Astrocyte (in vitro differentiated cells and primary cell): Measurements from ENCODE around the gene RANBP6. TPM values are rescaled to one million over a fixed set of nuclear protein-coding genes. Genes with fewer than 3 reads are reported as not detected.

Experiments used
- DNase-seq: peaks from one replicate; pipeline ENCODE4 v3.0.0-alpha.2; 2010; ENCODE audit warnings: low read depth
- FAIRE-seq: peaks from 2 replicates; lab custom pipeline; 2011; peaks lifted over from hg19 to GRCh38; lab: Jason Lieb, UNC
- H2AFZ ChIP-seq: 2 replicates; pipeline ENCODE4 v1.6.0; 2012; ENCODE audit warnings: low read depth, low read length, inconsistent platforms
- H3K27ac ChIP-seq: 2 replicates; pipeline ENCODE4 v1.5.1; 2011; ENCODE audit warnings: low read depth, low read length, inconsistent platforms
- H3K27me3 ChIP-seq: 2 replicates; pipeline ENCODE4 v1.6.0; 2011; ENCODE audit warnings: low read length, inconsistent platforms; ENCODE audit not compliant: insufficient read depth
- H3K36me3 ChIP-seq: 2 replicates; pipeline ENCODE4 v1.5.1; 2011; ENCODE audit warnings: low read length, inconsistent platforms; ENCODE audit not compliant: insufficient read depth
- H3K4me1 ChIP-seq: 2 replicates; pipeline ENCODE4 v1.5.1; 2011; ENCODE audit warnings: low read length, inconsistent platforms; ENCODE audit not compliant: insufficient read depth
- H3K4me2 ChIP-seq: 2 replicates; pipeline ENCODE4 v1.6.0; 2012; ENCODE audit warnings: low read length, inconsistent platforms
- H3K4me3 ChIP-seq: 2 replicates; pipeline ENCODE4 v1.5.1; 2011; ENCODE audit warnings: low read depth, mild to moderate bottlenecking, low read length, inconsistent platforms; ENCODE audit not compliant: insufficient read depth
- H3K79me2 ChIP-seq: 2 replicates; pipeline ENCODE4 v1.6.0; 2012; ENCODE audit warnings: mild to moderate bottlenecking, low read length, inconsistent platforms; ENCODE audit not compliant: insufficient read depth
- H3K9ac ChIP-seq: 2 replicates; pipeline ENCODE4 v1.6.0; 2012; ENCODE audit warnings: mild to moderate bottlenecking, low read length, inconsistent platforms
- H3K9me3 ChIP-seq: 2 replicates; pipeline ENCODE4 v1.5.1; 2012; ENCODE audit warnings: low read depth, mild to moderate bottlenecking, low read length, inconsistent platforms; ENCODE audit not compliant: insufficient read depth
- H4K20me1 ChIP-seq: 2 replicates; pipeline ENCODE4 v1.6.0; 2012; ENCODE audit warnings: low read length, inconsistent platforms; ENCODE audit not compliant: insufficient read depth
- H3K27ac Mint-ChIP-seq: one replicate; pipeline ENCODE4 v1.8.0; 2021; ENCODE audit warnings: mild to moderate bottlenecking, mixed read lengths; ENCODE audit not compliant: unreplicated experiment
- H3K27me3 Mint-ChIP-seq: one replicate; pipeline ENCODE4 v1.8.0; 2021; ENCODE audit warnings: low read depth, mixed read lengths; ENCODE audit not compliant: unreplicated experiment
- H3K36me3 Mint-ChIP-seq: one replicate; pipeline ENCODE4 v1.8.0; 2021; ENCODE audit warnings: low read depth, mixed read lengths; ENCODE audit not compliant: unreplicated experiment
- H3K4me1 Mint-ChIP-seq: one replicate; pipeline ENCODE4 v1.8.0; 2021; ENCODE audit warnings: low read depth, mixed read lengths; ENCODE audit not compliant: unreplicated experiment
- H3K4me3 Mint-ChIP-seq: one replicate; pipeline ENCODE4 v1.8.0; 2021; ENCODE audit warnings: mild to moderate bottlenecking, moderate library complexity, mixed read lengths; ENCODE audit not compliant: unreplicated experiment
- H3K9me3 Mint-ChIP-seq: one replicate; pipeline ENCODE4 v1.8.0; 2021; ENCODE audit warnings: mild to moderate bottlenecking, mixed read lengths; ENCODE audit not compliant: unreplicated experiment
- CTCF ChIP-seq: IDR thresholded peaks from 2 replicates; pipeline ENCODE4 v1.5.1; 2011; ENCODE audit warnings: low read depth, mild to moderate bottlenecking, inconsistent platforms, low read length, moderate library complexity; ENCODE audit not compliant: insufficient read depth
- EZH2 ChIP-seq: IDR thresholded peaks from 2 replicates; pipeline ENCODE4 v1.6.1; 2012; ENCODE audit warnings: mild to moderate bottlenecking, low read length, inconsistent platforms; ENCODE audit not compliant: insufficient read depth
- total RNA-seq: library from RNA; stranded (reverse); gene quantifications from 2 replicates; pipeline ENCODE4 v1.2.1, GENCODE V29; 2021

Gene RANBP6
- total RNA-seq, 1 donor from 2014 or later, result 29.5 TPM

GRCh38 chr9:6047020-6047419 is 31.6 kb upstream of the RANBP6 start:
- Histone ChIP-seq H3K79me2 (no peaks in the 10 kb centered on the region), H3K9ac (no peak overlapping the region), H2AFZ (no peak overlapping the region), H3K4me3 (no peak overlapping the region), H3K27me3 (no peaks in the 10 kb centered on the region), H3K36me3 (no peaks in the 10 kb centered on the region), H3K4me2 (no peak overlapping the region), H4K20me1 (no peaks in the 10 kb centered on the region), H3K9me3 (no peaks in the 10 kb centered on the region), H3K27ac (no peak overlapping the region), H3K4me1 (no peaks in the 10 kb centered on the region)
- peaks cover 4% of the 10 kb centered on the region for H3K9me3 Mint-ChIP-seq
- TF ChIP-seq EZH2, result no peak
- no peak for TF ChIP-seq CTCF
- DNase-seq, result no peak
- FAIRE-seq, result no peak
- H3K4me3 Mint-ChIP-seq, result no peak overlapping the region
- H3K27ac Mint-ChIP-seq, result no peak overlapping the region
- no peaks in the 10 kb centered on the region for H3K36me3 Mint-ChIP-seq
- H3K27me3 Mint-ChIP-seq, result peaks cover 4% of the 10 kb centered on the region
- H3K4me1 Mint-ChIP-seq, result no peaks in the 10 kb centered on the region

- TF ChIP-seq CTCF (no peak), EZH2 (no peak)
- Histone ChIP-seq H3K36me3 (no peaks in the 10 kb centered on the region), H3K27me3 (no peaks in the 10 kb centered on the region), H3K4me2 (no peak overlapping the region), H3K9me3 (no peaks in the 10 kb centered on the region), H3K9ac (no peak overlapping the region), H3K4me1 (no peaks in the 10 kb centered on the region), H3K4me3 (no peak overlapping the region), H3K79me2 (no peaks in the 10 kb centered on the region), H3K27ac (no peak overlapping the region), H4K20me1 (no peaks in the 10 kb centered on the region), H2AFZ (no peak overlapping the region)
- FAIRE-seq, result no peak
- peaks cover 4% of the 10 kb centered on the region for H3K27me3 Mint-ChIP-seq
- H3K4me3 Mint-ChIP-seq, result no peak overlapping the region
- H3K27ac Mint-ChIP-seq, result no peak overlapping the region
- no peaks in the 10 kb centered on the region for H3K4me1 Mint-ChIP-seq
- H3K9me3 Mint-ChIP-seq, result peaks cover 4% of the 10 kb centered on the region
- no peaks in the 10 kb centered on the region for H3K36me3 Mint-ChIP-seq
- DNase-seq, result no peak
Observed at GRCh38 chr9:6045364-6045763, 29.9 kb upstream of the RANBP6 start.

- Histone ChIP-seq H2AFZ (no peak overlapping the region), H3K79me2 (no peaks in the 10 kb centered on the region), H3K9me3 (no peaks in the 10 kb centered on the region), H3K36me3 (no peaks in the 10 kb centered on the region), H3K27ac (no peak overlapping the region), H3K4me2 (no peak overlapping the region), H4K20me1 (no peaks in the 10 kb centered on the region), H3K9ac (no peak overlapping the region), H3K27me3 (no peaks in the 10 kb centered on the region), H3K4me3 (no peak overlapping the region), H3K4me1 (no peaks in the 10 kb centered on the region)
- Mint-ChIP-seq H3K4me3 (no peak overlapping the region), H3K9me3 (peaks cover 2% of the 10 kb centered on the region), H3K27ac (no peak overlapping the region), H3K27me3 (peaks cover under 1% of the 10 kb centered on the region), H3K4me1 (peaks cover 13% of the 10 kb centered on the region), H3K36me3 (no peaks in the 10 kb centered on the region)
- DNase-seq (no peak), FAIRE-seq (no peak)
- TF ChIP-seq EZH2, result no peak
- TF ChIP-seq CTCF, result no peak
Observed at GRCh38 chr9:6040077-6040476, 24.7 kb upstream of the RANBP6 start.
